Stimulated activated CD4-positive, alpha-beta T cell treated with anti-CD3 and anti-CD28 coated beads, TNF-alpha, amount 100 ng/mL, for 48 hours (primary cell): Measurements from ENCODE around the gene ZDHHC20.
A peak's percentile ranks its signal among the peaks of the same experiment; 100 is the strongest.
"Not testable (repeated sequence)": the region's sequence is repeated elsewhere in the genome, so short reads cannot be mapped to it uniquely, and the experiment has no call there.

Experiments used
- DNase-seq, 3 donors: peaks; one replicate each; pipeline ENCODE4 v3.0.0-alpha.2; 2020; ENCODE audit warnings: low read depth in 3 of 3

The ZDHHC20 gene

DNA sequence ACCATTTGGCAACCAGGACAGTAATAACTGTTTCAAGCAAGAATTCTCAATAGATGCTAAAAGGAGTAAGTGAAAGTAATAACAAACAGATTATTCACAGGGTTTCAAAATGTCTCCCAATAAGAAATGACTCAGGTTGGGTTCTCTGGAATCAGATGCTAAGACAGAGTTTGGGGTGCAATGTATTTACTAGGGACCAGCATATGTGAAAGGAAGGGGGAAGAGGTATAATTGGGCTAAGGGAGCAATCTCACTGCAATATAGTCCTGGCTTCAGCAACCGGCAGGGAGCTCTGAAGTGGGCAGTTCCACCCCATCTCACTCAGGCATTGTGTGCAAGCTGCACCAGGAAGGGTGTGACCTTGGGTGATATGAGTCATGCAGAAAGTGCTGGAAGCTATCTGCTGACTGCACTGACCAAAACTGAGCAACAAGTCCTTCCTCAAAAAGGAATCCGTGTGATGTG lies 23.4 kb downstream of the ZDHHC20 start:
- DNase-seq, result peak; percentile 8 to 13 (median 9)

DNA sequence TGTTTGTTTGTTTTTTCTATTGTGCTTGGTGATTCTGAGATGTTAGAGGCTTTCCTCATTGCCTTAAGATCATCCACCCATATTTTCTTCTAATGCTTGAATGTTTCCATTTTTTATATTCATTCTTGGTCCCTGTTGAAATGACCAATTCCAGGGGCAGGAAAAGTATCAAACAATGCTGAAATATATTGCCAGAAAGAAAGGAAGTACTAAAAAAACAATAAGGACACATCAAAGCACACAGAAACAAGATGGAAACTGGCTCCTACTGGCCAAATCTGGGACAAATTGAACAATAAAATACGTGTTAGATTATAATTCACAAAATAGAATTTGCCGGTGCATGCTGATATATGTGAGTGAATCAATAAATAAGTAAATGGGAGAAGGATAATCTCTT lies 23.9 kb downstream of the ZDHHC20 start:
- DNase-seq, result no peak

- no peak for DNase-seq
Observed at GRCh38 chr13:21434588-21434987, 24.5 kb downstream of the ZDHHC20 start.

GRCh38 chr13:21429211-21429610 lies 29.9 kb downstream of the ZDHHC20 start:
- DNase-seq, result no peak

DNA sequence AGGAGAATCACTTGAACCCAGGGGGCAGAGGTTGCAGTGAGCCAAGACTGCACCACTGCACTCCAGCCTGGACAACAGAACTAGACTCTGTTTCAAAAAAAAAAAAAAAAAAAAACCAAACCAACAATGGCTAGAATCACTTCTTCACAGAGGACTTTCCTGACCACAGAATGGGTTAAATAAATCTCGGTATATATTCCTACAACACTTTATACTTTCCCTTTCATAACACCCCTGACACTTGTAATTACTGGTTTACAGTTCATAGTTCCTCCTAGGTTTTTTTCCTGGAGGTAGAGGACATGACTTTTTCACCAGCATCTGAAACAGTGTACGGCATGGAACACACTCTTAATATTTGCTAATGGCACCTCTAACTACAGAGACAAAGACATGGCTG lies 31.4 kb downstream of the ZDHHC20 start:
- DNase-seq, result no peak

DNA sequence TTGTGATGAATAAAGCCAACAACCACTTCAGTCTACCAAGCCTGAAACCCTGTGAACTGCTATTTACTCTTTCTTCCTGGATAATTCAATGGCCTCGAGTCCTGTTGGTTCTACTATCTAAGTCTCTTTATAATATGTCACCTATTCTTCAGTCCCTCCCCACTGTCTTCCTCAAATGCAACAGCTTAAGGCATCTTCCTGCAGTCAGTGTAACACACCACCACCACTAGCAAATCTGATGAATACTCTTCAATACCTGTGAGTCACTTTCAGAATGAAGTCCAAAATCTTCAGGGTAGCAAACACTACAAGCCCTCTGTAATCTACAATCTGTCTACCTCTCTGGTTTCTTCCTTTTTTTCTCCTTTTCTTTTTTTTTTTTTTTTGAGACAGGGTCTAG lies 32.9 kb downstream of the ZDHHC20 start:
- no peak for DNase-seq

DNA sequence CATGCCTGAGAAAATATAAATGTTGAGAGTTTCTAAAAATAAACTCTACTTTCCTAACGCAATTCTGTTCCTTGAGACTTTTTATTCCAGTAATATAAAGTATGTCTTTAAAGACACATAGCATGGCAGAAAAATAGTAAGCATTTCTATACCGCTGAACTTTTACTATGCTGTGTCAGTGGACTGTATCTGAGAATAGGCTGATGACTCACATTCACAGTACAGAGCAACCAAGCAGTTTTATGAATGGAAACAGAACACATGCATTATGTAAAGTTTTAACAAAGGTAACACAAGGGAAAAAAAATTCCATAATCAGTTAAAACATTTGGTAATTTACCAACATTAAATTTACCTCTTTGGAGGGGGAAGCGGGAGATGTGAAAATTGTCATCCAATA lies 38.4 kb downstream of the ZDHHC20 start:
- no peak for DNase-seq

- no peak for DNase-seq
Observed at GRCh38 chr13:21413013-21413412, 46.1 kb downstream of the ZDHHC20 start.

DNA sequence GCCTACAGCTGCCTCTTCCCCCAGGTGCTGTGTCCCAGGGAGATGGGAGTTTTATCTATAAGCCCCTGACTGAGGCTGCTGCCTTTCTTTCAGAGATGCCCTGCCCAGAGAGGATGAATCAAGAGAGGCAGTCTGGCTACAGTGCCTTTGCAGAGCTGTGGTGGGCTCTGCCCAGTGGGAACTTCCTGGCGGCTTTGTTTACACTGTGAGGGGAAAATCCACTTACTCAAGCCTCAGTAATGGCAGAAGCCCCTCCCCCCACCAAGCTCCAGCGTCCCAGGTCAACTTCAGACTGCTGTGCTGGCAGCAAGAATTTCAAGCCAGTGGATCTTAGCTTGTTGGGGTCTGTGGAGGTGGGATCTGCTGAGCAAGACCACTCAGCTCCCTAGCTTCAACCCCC lies 48.6 kb downstream of the ZDHHC20 start:
- DNase-seq, result not testable (repeated sequence)

- DNase-seq, result no peak
Observed at GRCh38 chr13:21405309-21405708, 53.8 kb downstream of the ZDHHC20 start.

- DNase-seq, result no peak
Observed at GRCh38 chr13:21402586-21403307, 56.4 kb downstream of the ZDHHC20 start.

GRCh38 chr13:21399741-21400140 lies 59.4 kb downstream of the ZDHHC20 start:
- DNase-seq, result no peak

- DNase-seq, result peak in 1 of 3 donors; percentile 19
Observed at GRCh38 chr13:21395953-21396352, 63.1 kb downstream of the ZDHHC20 start.

DNA sequence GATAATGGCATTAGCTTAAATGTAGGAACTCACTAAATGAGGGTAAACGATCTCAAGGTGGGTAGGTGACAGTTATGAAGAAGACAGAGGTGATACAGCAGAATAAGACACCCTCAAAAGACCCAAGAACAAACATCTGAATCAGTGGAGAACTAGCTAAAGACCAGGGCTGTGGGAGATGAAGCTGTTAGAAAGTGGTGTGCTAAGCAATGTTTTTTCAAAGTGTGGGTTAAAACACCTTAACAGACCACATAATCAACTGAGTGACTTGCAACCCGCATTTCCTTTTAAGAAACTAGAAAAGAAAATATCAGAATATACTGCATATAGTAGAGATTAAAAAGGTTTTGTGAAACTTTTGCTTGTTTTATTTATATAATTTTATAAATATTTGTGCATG lies 70.0 kb downstream of the ZDHHC20 start:
- DNase-seq, result no peak

- DNase-seq, result no peak
Observed at GRCh38 chr13:21385710-21386109, 73.4 kb downstream of the ZDHHC20 start.

DNA sequence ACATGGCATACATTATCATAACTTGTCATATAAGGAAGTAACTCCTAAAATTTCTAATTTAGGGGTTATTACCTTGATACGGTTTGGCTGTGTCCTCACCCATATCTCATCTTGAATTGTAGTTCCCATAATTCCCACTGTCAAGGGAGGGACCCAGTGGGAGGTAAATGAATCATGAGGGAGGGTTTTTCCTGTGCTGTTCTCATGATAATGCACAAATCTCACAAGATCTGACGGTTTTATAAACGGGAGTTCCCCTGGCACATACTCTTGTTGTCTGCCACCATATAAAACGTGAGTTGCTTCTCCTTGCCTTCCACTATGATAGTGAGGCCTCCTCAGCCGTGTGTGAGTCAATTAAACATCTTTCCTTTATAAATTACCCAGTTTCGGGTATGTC lies 76.0 kb downstream of the ZDHHC20 start:
- DNase-seq, result no peak

DNA sequence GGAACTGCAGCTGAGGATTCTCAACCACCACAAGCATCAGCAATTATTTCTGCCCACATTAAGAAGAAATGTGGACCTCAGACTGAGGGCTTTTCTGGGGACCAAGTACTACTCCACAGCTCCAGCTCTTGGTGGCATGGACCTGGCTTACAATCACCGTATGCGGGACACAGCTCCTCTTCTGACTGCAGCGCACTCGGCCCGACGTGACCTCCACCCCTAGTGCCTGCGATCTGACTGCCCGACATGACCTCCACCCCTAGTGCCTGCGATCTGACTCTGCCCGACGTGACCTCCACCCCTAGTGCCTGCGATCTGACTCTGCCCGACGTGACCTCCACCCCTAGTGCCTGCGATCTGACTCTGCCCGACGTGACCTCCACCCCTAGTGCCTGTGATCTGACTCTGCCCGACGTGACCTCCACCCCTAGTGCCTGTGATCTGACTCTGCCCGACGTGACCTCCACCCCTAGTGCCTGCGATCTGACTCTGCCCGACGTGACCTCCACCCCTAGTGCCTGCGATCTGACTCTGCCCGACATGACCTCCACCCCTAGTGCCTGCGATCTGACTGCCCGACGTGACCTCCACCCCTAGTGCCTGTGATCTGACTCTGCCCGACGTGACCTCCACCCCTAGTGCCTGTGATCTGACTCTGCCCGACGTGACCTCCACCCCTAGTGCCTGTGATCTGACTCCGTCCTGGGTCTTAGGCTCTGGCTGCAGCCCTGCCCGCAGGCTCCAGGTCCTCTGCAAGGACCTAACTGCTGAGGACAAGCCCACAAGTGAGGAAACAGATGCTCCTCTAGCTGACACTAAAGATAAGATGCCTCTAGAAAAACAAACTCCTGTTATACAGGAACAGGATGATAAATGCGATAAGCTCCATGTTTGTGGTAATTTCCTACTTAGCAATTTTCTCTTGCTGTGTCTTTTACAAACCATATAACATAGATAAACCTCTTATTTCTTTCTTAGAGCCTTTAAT lies 81.8 kb downstream of the ZDHHC20 start:
- not testable (repeated sequence) for DNase-seq

- no peak for DNase-seq
Observed at GRCh38 chr13:21372530-21372929, 86.6 kb downstream of the ZDHHC20 start.

GRCh38 chr13:21371011-21371410 lies 88.1 kb downstream of the ZDHHC20 start:
- DNase-seq, result no peak

- no peak for DNase-seq
Observed at GRCh38 chr13:21365574-21365973, 93.5 kb downstream of the ZDHHC20 start.

- DNase-seq, result no peak
Observed at GRCh38 chr13:21364916-21365315, 94.2 kb downstream of the ZDHHC20 start.

DNA sequence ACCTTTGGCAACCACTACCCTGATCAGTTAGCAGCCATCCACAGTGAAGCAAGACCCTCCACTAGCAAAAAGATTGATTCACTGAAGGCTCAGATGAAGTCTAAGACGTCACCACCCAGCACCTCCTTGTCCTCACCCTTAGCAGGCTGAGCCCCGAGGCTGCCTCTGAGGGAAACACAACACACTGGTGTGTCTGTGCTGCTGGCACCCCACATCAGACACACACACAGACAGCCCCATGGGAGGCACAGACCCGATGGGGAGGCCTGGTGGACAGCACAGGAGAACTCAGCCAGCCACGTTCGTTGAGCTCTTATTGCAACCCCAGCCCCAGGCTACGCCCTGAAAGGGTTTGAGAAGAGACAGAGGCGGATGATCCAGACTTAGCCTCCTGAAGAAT lies 94.7 kb downstream of the ZDHHC20 start:
- no peak for DNase-seq

GRCh38 chr13:21362741-21363140 lies 96.4 kb downstream of the ZDHHC20 start:
- DNase-seq, result no peak
